ENCODE data around the gene GYG2. TPM values are rescaled to one million over a fixed set of nuclear protein-coding genes. Genes with fewer than 3 reads are reported as not detected.
"Not testable (repeated sequence)": the region's sequence is repeated elsewhere in the genome, so short reads cannot be mapped to it uniquely, and the experiment has no call there.

The GYG2 gene
- not detected for total RNA-seq

GRCh38 chrX:2828344-2828958 is at the start of gene GYG2:
Gene GYG2, plus strand, starts transcription at chrX:2828930. Its CDS starts 1,259 bp downstream, at chrX:2830189.
- no peaks in the 10 kb centered on the region for H3K9me3 Mint-ChIP-seq
- H3K27me3 Mint-ChIP-seq, result peaks cover 4% of the 10 kb centered on the region
- POLR2A ChIA-PET, result no interaction called here
- no peak within 1 kb of the TSS for H3K27ac Mint-ChIP-seq
- H3K4me3 Mint-ChIP-seq, result no peak within 1 kb of the TSS
- no peaks in the 10 kb centered on the region for H3K4me1 Mint-ChIP-seq
- H3K36me3 Mint-ChIP-seq, result no peaks in the 10 kb centered on the region
- ATAC-seq (ENCODE audit: low read depth) (no peak), DNase-seq (no peak)

- H3K9me3 Mint-ChIP-seq; ATAC-seq (ENCODE audit: low read depth); DNase-seq; H3K4me1 Mint-ChIP-seq; H3K36me3 Mint-ChIP-seq; POLR2A ChIA-PET; H3K4me3 Mint-ChIP-seq; H3K27ac Mint-ChIP-seq: not testable (repeated sequence)
- H3K27me3 Mint-ChIP-seq, result peaks cover 12% of the 10 kb centered on the region
Measured at GRCh38 chrX:2780472-2781225, 48.1 kb upstream of the GYG2 start.

- Mint-ChIP-seq H3K4me1 (peaks cover 6% of the 10 kb centered on the region), H3K27me3 (peaks cover 12% of the 10 kb centered on the region), H3K36me3 (no peaks in the 10 kb centered on the region), H3K4me3 (no peak overlapping the region), H3K9me3 (no peaks in the 10 kb centered on the region), H3K27ac (no peak overlapping the region)
- ATAC-seq (ENCODE audit: low read depth) (no peak), DNase-seq (no peak)
- POLR2A ChIA-PET, result no interaction called here
Measured at GRCh38 chrX:2781226-2781571, 47.5 kb upstream of the GYG2 start.

- POLR2A ChIA-PET, result no interaction called here
Measured at GRCh38 chrX:2781698-2782097, 47.0 kb upstream of the GYG2 start.

GRCh38 chrX:2782171-2782570 is 46.6 kb upstream of the GYG2 start:
- Mint-ChIP-seq H3K4me1 (peaks cover 6% of the 10 kb centered on the region), H3K9me3 (no peaks in the 10 kb centered on the region), H3K4me3 (no peak overlapping the region), H3K27ac (no peak overlapping the region), H3K36me3 (no peaks in the 10 kb centered on the region), H3K27me3 (peaks cover 12% of the 10 kb centered on the region)
- no peak for ATAC-seq (ENCODE audit: low read depth)
- no peak for DNase-seq
- POLR2A ChIA-PET, result no interaction called here

More at GRCh38 chrX:2781698-2782097, 47.0 kb upstream of the GYG2 start:
- DNase-seq, result no peak
- Mint-ChIP-seq H3K9me3 (no peaks in the 10 kb centered on the region), H3K27ac (no peak overlapping the region), H3K4me1 (peaks cover 6% of the 10 kb centered on the region), H3K27me3 (peaks cover 12% of the 10 kb centered on the region), H3K4me3 (peak overlapping the region; percentile 28), H3K36me3 (no peaks in the 10 kb centered on the region)
- no peak for ATAC-seq (ENCODE audit: low read depth)

- H3K27me3 Mint-ChIP-seq, result peaks cover 12% of the 10 kb centered on the region
- H3K27ac Mint-ChIP-seq, result no peak overlapping the region
- DNase-seq (no peak), ATAC-seq (ENCODE audit: low read depth) (no peak)
- H3K36me3 Mint-ChIP-seq, result no peaks in the 10 kb centered on the region
- H3K9me3 Mint-ChIP-seq, result no peaks in the 10 kb centered on the region
- H3K4me1 Mint-ChIP-seq, result peaks cover 6% of the 10 kb centered on the region
- H3K4me3 Mint-ChIP-seq, result no peak overlapping the region
- POLR2A ChIA-PET, result no interaction called here
Measured at GRCh38 chrX:2782778-2783177, 46.0 kb upstream of the GYG2 start.

GRCh38 chrX:2784026-2784425 is 44.7 kb upstream of the GYG2 start:
- Mint-ChIP-seq H3K27me3 (peaks cover 10% of the 10 kb centered on the region), H3K36me3 (no peaks in the 10 kb centered on the region), H3K9me3 (no peaks in the 10 kb centered on the region), H3K4me3 (no peak overlapping the region), H3K27ac (no peak overlapping the region), H3K4me1 (peaks cover 6% of the 10 kb centered on the region)
- POLR2A ChIA-PET, result no interaction called here
- DNase-seq, result no peak
- no peak for ATAC-seq (ENCODE audit: low read depth)

GRCh38 chrX:2785538-2785937 is 43.2 kb upstream of the GYG2 start:
- peaks cover 6% of the 10 kb centered on the region for H3K4me1 Mint-ChIP-seq
- H3K4me3 Mint-ChIP-seq, result no peak overlapping the region
- ATAC-seq (ENCODE audit: low read depth), result no peak
- no peaks in the 10 kb centered on the region for H3K36me3 Mint-ChIP-seq
- no peaks in the 10 kb centered on the region for H3K9me3 Mint-ChIP-seq
- POLR2A ChIA-PET, result no interaction called here
- no peak overlapping the region for H3K27ac Mint-ChIP-seq
- DNase-seq, result no peak
- peaks cover 8% of the 10 kb centered on the region for H3K27me3 Mint-ChIP-seq

- Mint-ChIP-seq H3K9me3 (no peaks in the 10 kb centered on the region), H3K4me3 (no peak overlapping the region), H3K36me3 (no peaks in the 10 kb centered on the region), H3K4me1 (no peaks in the 10 kb centered on the region), H3K27ac (no peak overlapping the region), H3K27me3 (no peaks in the 10 kb centered on the region)
- POLR2A ChIA-PET, result no interaction called here
- DNase-seq, result no peak
- ATAC-seq (ENCODE audit: low read depth), result no peak
Measured at GRCh38 chrX:2788980-2789379, 39.8 kb upstream of the GYG2 start.

GRCh38 chrX:2789569-2789968 is 39.2 kb upstream of the GYG2 start:
- no peak for ATAC-seq (ENCODE audit: low read depth)
- Mint-ChIP-seq H3K36me3 (no peaks in the 10 kb centered on the region), H3K27me3 (no peaks in the 10 kb centered on the region), H3K4me3 (no peak overlapping the region), H3K4me1 (no peaks in the 10 kb centered on the region), H3K9me3 (no peaks in the 10 kb centered on the region), H3K27ac (no peak overlapping the region)
- no peak for DNase-seq
- POLR2A ChIA-PET, result no interaction called here

GRCh38 chrX:2793752-2794151 is 35.0 kb upstream of the GYG2 start:
- Mint-ChIP-seq H3K4me3 (no peak overlapping the region), H3K27ac (no peak overlapping the region), H3K36me3 (no peaks in the 10 kb centered on the region), H3K27me3 (no peaks in the 10 kb centered on the region), H3K4me1 (no peaks in the 10 kb centered on the region), H3K9me3 (no peaks in the 10 kb centered on the region)
- ATAC-seq (ENCODE audit: low read depth) (no peak), DNase-seq (no peak)
- POLR2A ChIA-PET, result no interaction called here

GRCh38 chrX:2794336-2794735 is 34.4 kb upstream of the GYG2 start:
- POLR2A ChIA-PET, result interaction anchor here (0.6 kb wide), 1 partner anchor 324 kb away, joined by 3 read pairs; no protein-coding TSS in a partner anchor
- H3K27me3 Mint-ChIP-seq, result no peaks in the 10 kb centered on the region
- H3K9me3 Mint-ChIP-seq, result no peaks in the 10 kb centered on the region
- H3K4me1 Mint-ChIP-seq, result no peaks in the 10 kb centered on the region
- no peaks in the 10 kb centered on the region for H3K36me3 Mint-ChIP-seq
- DNase-seq (no peak), ATAC-seq (ENCODE audit: low read depth) (no peak)
- H3K27ac Mint-ChIP-seq, result no peak overlapping the region
- H3K4me3 Mint-ChIP-seq, result no peak overlapping the region

GRCh38 chrX:2796808-2797207 is 31.9 kb upstream of the GYG2 start:
- H3K4me1 Mint-ChIP-seq; POLR2A ChIA-PET; ATAC-seq (ENCODE audit: low read depth): not testable (repeated sequence)

GRCh38 chrX:2799369-2799768 is 29.4 kb upstream of the GYG2 start:
- H3K4me3 Mint-ChIP-seq, result no peak overlapping the region
- no peaks in the 10 kb centered on the region for H3K4me1 Mint-ChIP-seq
- ATAC-seq (ENCODE audit: low read depth), result no peak
- no peaks in the 10 kb centered on the region for H3K36me3 Mint-ChIP-seq
- no peak for DNase-seq
- POLR2A ChIA-PET, result no interaction called here
- H3K9me3 Mint-ChIP-seq, result no peaks in the 10 kb centered on the region
- no peak overlapping the region for H3K27ac Mint-ChIP-seq
- no peaks in the 10 kb centered on the region for H3K27me3 Mint-ChIP-seq

More at GRCh38 chrX:2796808-2797207, 31.9 kb upstream of the GYG2 start:
- not testable (repeated sequence) for DNase-seq, H3K4me3 Mint-ChIP-seq, H3K27ac Mint-ChIP-seq, H3K36me3 Mint-ChIP-seq, H3K27me3 Mint-ChIP-seq, H3K9me3 Mint-ChIP-seq
